ENCODE data around the gene PATZ1. TPM values are rescaled to one million over a fixed set of nuclear protein-coding genes. Genes with fewer than 3 reads are reported as not detected.

PATZ1 gene
- total and polyA plus RNA-seq, 2 donors: 17.6 to 25.6 TPM

GRCh38 chr22:31276426-31277167, 69.5 kb downstream of the PATZ1 start:
- Histone ChIP-seq H3K4me1 (ENCODE audit: insufficient read depth) (no peaks in the 10 kb centered on the region), H3K36me3 (ENCODE audit: insufficient read depth) (no peaks in the 10 kb centered on the region), H3K27ac (ENCODE audit: low read depth) (no peak overlapping the region), H3K4me3 (ENCODE audit: low read depth, low read length) (no peak overlapping the region)
- no peak for DNase-seq (ENCODE audit: extremely low spot score)
- WGBS: 94% methylated on average over 69 of the region's 69 CpGs

Small RNAs within 50 kb of the gene (small RNA-seq; reads per million reads assigned to genes)
- gene RNA5SP496: not detected
- not detected for gene RNU6-338P

Other genes starting within 250 kb of the PATZ1 start
- 113 TPM for gene SELENOM, start 238.8 kb downstream of the PATZ1 start, total RNA-seq
- 1,134 TPM for gene SELENOM, start 238.8 kb downstream of the PATZ1 start, polyA plus RNA-seq
- gene INPP5J, start 223.4 kb downstream of the PATZ1 start, total RNA-seq: 0.32 TPM
- 1.5 TPM for gene INPP5J, start 223.4 kb downstream of the PATZ1 start, polyA plus RNA-seq
- not detected for gene PLA2G3, start 205.8 kb downstream of the PATZ1 start, total RNA-seq
- gene PLA2G3, start 205.8 kb downstream of the PATZ1 start, polyA plus RNA-seq: not detected
- gene RNF185, start 186.2 kb downstream of the PATZ1 start, total RNA-seq: 23.3 TPM
- gene RNF185, start 186.2 kb downstream of the PATZ1 start, polyA plus RNA-seq: 31.1 TPM
- 31.5 TPM for gene LIMK2, start 134.0 kb downstream of the PATZ1 start, total RNA-seq
- gene LIMK2, start 134.0 kb downstream of the PATZ1 start, polyA plus RNA-seq: 16.3 TPM
- gene PIK3IP1, start 53.9 kb downstream of the PATZ1 start, total RNA-seq: 19.5 TPM
- gene PIK3IP1, start 53.9 kb downstream of the PATZ1 start, polyA plus RNA-seq: 29.2 TPM
- gene DRG1, start 53.3 kb upstream of the PATZ1 start, total RNA-seq: 45.0 TPM
- gene DRG1, start 53.3 kb upstream of the PATZ1 start, polyA plus RNA-seq: 44.1 TPM
- gene EIF4ENIF1, start 143.5 kb upstream of the PATZ1 start, total RNA-seq: 11.1 TPM
- gene EIF4ENIF1, start 143.5 kb upstream of the PATZ1 start, polyA plus RNA-seq: 25.3 TPM
- 22.7 TPM for gene SFI1, start 150.2 kb upstream of the PATZ1 start, total RNA-seq
- 14.6 TPM for gene SFI1, start 150.2 kb upstream of the PATZ1 start, polyA plus RNA-seq

Measured in urinary bladder (tissue), 4 donors.